ENCODE measurements around the gene CLSTN1.
"Not testable (repeated sequence)": the region's sequence is repeated elsewhere in the genome, so short reads cannot be mapped to it uniquely, and the experiment has no call there.

Gene CLSTN1

GRCh38 chr1:9714257-9714718 is 109.5 kb downstream of the CLSTN1 start:
- no peak for DNase-seq (ENCODE audit: low read depth, low spot score)

DNA sequence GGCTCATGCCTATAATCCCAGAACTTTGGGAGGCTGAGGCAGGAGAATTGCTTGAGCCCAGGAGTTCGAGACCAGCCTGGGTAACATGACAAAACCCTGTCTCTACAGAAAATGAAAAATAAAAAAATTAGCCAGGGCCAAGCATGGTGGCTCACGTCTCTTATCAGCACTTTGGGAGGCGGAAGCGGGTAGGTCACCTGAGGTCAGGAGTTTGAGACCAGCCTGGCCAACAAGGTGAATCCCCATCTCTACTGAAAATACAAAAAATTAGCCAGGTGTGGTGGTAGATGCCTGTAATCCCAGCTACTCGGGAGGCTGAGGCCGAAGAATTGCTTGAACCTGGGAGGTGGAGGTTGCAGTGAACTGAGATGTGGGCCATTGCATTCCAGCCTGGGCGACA is 111.0 kb downstream of the CLSTN1 start:
- DNase-seq (ENCODE audit: low read depth, low spot score), result not testable (repeated sequence)

GRCh38 chr1:9711466-9712020 is 112.2 kb downstream of the CLSTN1 start:
- no peak for DNase-seq (ENCODE audit: low read depth, low spot score)

GRCh38 chr1:9710037-9710436 is 113.7 kb downstream of the CLSTN1 start:
- DNase-seq (ENCODE audit: low read depth, low spot score), result no peak

GRCh38 chr1:9706178-9706577 is 117.6 kb downstream of the CLSTN1 start:
- no peak for DNase-seq (ENCODE audit: low read depth, low spot score)

GRCh38 chr1:9705337-9706093 is 118.2 kb downstream of the CLSTN1 start:
- no peak for DNase-seq (ENCODE audit: low read depth, low spot score)

DNA sequence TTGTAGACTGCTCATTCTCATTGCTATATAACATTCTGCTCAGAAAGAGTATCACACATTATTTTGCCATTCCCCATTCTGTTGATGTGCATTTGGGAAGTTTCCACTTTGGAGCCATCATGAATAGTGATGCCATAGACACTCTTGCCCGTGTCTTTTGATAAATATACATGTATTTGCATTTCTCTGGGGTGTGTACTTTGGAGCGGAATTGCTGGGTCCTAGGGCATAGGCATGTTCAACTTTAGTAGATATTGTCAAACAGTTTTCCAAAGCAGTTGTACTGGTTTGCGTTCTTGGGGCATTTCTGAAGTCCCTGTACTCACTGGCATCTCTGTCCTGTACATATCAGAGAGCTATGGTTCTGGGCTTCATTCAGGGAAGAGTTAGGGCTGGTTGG is 120.1 kb downstream of the CLSTN1 start:
- DNase-seq (ENCODE audit: low read depth, low spot score), result no peak

GRCh38 chr1:9703165-9703509 is 120.6 kb downstream of the CLSTN1 start:
- no peak for DNase-seq (ENCODE audit: low read depth, low spot score)

DNA sequence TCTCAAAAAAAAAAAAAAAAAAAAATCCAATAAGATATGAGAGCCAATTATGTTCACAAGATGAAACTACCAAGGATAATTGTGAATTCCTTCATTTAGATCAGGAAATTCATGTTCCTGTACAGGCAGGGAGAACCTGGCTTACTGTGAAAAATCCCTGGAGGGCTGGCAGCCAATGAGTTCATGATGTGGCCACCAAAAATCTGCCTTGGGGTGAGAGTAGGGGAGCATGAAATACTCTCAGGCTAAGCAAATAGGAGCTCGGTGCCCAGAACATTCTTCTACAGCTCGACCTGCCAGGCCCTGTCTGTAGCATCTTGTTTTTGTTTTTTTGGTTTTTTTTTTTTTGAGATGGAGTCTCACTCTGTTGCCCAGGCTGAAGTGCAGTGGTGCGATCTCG is 122.1 kb downstream of the CLSTN1 start:
- DNase-seq (ENCODE audit: low read depth, low spot score), result no peak

DNA sequence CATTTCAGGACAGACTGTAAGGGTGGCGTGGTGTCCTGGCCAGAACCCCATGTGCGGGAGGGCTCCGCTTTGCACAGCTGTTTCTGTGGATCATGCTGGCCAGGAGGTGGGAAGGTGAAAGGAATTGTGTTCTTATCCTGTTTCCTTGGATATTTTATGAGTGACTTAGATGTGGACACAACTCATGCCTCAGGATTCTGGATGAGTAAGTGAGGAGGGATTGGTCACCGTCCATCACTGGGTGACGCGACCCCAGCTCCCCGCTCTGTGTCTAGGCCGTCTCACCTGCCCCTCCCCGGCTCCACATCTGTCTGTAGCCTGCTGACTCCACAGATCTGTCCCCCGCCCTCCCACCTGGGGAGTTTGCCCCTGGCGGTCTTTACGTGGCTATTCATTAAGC is 123.4 kb downstream of the CLSTN1 start:
- DNase-seq (ENCODE audit: low read depth, low spot score), result no peak

DNA sequence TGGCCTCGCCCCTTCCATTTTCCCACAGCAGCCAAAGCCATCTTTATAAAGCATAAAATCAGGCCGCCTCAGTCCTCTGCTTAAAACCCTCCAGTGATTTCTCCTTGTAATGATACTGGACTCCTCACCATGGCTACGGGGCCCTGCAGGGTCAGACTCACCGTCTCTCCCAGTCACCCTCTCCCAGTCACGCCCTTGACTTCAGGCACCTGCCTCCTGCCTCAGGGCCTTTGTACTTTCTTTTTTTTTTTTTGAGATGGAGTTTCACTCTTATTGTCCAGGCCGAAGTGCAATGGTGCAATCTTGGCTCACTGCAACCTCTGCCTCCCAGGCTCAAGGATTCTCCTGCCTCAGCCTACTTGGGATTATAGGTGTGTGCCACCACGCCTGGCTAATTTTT is 124.4 kb downstream of the CLSTN1 start:
- DNase-seq (ENCODE audit: low read depth, low spot score), result no peak

DNA sequence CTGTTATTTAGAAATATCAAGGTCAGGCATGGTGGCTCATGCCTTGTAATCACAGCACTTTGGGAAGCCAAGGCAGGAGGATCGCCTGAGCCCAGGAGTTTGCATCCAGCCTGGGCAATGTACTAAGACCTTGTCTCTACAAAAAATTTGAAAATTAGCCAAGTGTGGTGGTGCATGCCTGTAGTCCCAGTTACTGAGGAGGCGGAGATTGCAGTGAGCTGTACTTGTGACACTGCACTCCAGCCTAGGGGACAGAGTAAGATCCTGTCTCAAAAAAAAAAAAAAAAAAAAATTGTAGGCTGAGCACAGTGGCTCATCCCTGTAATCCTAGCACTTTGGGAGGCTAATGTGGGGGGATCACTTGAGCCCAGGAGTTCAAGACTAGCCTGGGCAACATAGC is 127.0 kb downstream of the CLSTN1 start:
- DNase-seq (ENCODE audit: low read depth, low spot score), result no peak

- no peak for DNase-seq (ENCODE audit: low read depth, low spot score)
Observed at GRCh38 chr1:9691691-9692090, 132.1 kb downstream of the CLSTN1 start.

- DNase-seq (ENCODE audit: low read depth, low spot score), result no peak
Observed at GRCh38 chr1:9691108-9691445, 132.7 kb downstream of the CLSTN1 start.

DNA sequence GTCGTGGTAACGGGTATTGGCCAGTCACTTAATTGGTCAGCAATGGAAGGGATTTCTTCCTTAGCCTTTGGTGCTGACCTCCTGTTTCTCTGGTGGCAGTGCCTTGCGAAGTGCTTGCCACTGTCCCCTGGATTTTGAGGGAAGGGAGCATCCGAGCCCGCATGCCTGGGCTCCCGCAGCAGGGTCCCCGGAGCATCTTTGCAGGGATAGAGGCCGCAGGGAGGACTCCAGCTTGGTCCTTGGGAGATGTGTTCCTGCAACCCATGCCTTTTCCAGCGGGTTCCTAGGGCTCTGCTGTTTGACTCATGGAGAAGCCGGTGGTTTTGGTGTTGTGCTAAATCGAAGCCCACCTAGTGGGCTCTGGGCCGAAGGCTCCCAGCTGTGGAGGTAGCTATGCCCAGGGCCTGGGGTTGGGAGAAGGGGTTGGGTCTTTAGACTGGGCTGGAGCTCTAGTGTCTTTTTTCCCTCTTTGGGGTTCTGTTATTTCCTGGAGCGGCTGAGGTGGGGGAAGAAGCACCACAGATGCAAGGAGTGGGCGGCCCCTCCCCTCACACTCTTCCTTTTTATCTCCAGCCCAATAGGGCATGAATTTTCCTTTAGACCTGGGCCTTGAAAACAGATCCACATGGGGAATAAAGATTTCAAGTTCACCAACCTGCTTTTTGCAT is 133.2 kb downstream of the CLSTN1 start:
- no peak for DNase-seq (ENCODE audit: low read depth, low spot score)

GRCh38 chr1:9689971-9690381 is 133.8 kb downstream of the CLSTN1 start:
- DNase-seq (ENCODE audit: low read depth, low spot score), result no peak

DNA sequence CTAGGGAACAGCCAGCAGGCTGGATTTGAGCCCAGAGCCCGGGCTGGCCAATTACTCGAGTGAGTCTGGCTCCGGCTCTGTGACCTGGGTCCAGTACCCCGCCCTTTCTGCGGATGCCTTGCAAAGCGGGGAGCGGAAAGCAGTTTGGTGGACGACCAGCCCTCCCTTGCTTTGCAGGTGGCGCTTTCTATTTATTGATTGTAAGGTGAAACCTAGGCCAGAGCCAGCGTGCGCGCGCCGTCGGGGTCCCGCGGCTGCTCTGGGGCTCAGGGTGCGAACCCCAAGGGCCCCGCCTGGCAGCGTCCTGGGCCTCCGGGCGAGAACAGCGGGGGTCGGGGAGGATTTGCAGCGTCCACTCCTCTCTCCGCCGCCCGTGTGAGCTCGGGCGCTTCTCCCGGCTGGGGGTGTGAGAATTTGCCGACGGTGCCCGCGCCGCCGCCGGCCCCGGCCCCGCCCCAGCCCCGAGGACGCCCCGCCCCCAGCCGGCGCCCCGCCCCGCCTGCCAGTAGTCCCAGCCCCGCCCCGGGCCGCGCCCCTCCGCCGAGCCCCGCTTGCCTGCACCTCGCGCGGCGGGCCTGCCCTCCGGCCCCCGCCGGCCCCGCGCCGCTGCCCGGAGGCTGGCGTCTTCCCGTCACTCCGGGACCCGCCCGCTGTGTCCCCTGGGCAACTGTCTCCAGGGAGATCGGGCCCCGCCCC is 134.6 kb downstream of the CLSTN1 start:
- DNase-seq (ENCODE audit: low read depth, low spot score), result no peak

DNA sequence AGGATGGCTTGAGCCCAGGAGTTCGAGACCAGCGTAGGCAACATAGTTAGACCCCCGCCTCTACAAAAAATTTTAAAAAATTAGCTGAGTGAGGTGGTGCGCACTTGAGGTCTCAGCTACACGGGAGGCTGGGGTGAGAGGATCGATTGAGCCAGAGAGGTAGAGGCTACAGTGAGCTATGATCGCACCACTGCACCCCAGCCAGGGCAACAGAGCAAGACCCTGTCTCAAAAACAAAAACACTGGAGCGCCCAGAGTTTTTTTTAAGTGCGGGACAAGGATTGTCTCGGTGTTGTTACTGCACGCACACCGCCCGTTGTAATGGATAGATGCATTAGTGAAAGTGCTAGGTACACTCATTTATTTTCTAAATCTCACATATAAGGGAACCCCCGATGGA is 135.2 kb downstream of the CLSTN1 start:
- no peak for DNase-seq (ENCODE audit: low read depth, low spot score)

- DNase-seq (ENCODE audit: low read depth, low spot score), result no peak
Observed at GRCh38 chr1:9687874-9688582, 135.7 kb downstream of the CLSTN1 start.

DNA sequence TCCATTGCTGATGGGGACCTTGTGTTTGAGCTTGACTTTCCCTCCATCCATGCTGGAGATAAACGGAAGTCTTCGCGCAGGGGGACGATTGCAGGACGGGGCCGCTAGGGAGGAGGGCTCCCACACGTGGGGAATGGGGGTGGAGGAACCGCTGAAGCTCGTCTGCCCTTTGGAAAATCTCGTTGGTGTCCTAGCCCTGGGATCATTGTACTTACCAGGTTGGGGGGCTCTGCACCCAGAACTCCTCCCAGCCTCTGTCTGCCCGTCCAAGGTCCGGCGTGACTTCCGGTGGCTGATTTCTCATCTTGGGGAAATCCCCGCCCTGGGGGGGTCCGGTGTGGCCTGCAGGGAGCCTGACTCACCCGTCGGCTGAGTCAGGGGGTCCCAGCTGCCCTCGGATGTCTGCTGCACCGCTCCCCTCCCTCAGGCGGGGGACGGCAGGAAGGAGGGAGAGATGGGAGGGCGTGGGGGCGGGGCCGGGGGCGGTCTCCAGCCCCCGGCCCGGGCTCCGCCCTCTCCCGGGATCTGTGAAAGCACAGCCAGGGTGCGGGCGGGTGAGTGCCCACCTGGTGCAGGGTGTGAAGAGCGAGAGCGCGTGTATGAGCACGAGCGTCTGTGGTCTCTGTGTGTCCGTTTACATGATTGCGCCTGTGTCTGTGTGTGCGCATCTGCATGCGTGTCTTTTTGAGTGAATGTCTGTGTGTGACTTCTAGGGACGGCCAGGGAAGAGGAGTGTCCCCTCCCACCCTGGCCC is 136.5 kb downstream of the CLSTN1 start:
- DNase-seq (ENCODE audit: low read depth, low spot score), result no peak

- no peak for DNase-seq (ENCODE audit: low read depth, low spot score)
Observed at GRCh38 chr1:9684801-9685200, 139.0 kb downstream of the CLSTN1 start.
